ENCODE data around the gene RGS6. TPM values are rescaled to one million over a fixed set of nuclear protein-coding genes. Genes with fewer than 3 reads are reported as not detected.

RGS6 gene
- total RNA-seq, 1 experiment from 2014 or later, result not detected

DNA sequence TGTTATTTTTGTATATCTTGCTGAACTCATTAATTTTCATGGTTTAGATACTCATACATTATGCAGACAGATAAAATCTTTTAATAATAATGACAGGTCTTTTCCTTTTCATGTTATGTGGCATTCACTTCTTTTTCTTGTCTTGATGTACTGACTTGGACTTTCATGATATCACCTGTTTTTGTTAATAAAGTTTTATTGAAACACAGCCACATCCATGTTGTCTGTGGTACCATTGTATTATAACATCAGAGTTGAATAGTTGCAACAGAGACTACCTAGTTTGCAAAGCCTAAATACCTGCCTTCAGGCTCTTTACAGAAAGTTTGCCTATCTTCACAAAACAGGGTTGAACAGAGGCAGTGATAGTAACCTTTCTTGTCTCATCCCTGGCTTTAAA, 85.1 kb downstream of the RGS6 start:
- no TSS peak for BruUV-seq (replicated peaks)
- intact Hi-C loops (cut with micrococcal nuclease; ENCODE audit: unreplicated experiment), result no loop called here
- Mint-ChIP-seq H3K4me1 (ENCODE audit: low read depth, unreplicated experiment) (no peaks in the 10 kb centered on the region), H3K36me3 (ENCODE audit: insufficient read depth, unreplicated experiment) (no peaks in the 10 kb centered on the region), H3K27me3 (ENCODE audit: unreplicated experiment) (peaks cover 26% of the 10 kb centered on the region), H3K4me3 (ENCODE audit: low read depth, unreplicated experiment) (no peak overlapping the region), H3K27ac (ENCODE audit: unreplicated experiment) (no peak overlapping the region), H3K9me3 (ENCODE audit: low read depth, unreplicated experiment) (peaks cover 2% of the 10 kb centered on the region)
- CTCF ChIA-PET, result no interaction called here
- no peak for TF ChIP-seq CTCF (IDR thresholded peaks at IDR 0.05; ENCODE audit: unreplicated experiment)
- no peak for DNase-seq

DNA sequence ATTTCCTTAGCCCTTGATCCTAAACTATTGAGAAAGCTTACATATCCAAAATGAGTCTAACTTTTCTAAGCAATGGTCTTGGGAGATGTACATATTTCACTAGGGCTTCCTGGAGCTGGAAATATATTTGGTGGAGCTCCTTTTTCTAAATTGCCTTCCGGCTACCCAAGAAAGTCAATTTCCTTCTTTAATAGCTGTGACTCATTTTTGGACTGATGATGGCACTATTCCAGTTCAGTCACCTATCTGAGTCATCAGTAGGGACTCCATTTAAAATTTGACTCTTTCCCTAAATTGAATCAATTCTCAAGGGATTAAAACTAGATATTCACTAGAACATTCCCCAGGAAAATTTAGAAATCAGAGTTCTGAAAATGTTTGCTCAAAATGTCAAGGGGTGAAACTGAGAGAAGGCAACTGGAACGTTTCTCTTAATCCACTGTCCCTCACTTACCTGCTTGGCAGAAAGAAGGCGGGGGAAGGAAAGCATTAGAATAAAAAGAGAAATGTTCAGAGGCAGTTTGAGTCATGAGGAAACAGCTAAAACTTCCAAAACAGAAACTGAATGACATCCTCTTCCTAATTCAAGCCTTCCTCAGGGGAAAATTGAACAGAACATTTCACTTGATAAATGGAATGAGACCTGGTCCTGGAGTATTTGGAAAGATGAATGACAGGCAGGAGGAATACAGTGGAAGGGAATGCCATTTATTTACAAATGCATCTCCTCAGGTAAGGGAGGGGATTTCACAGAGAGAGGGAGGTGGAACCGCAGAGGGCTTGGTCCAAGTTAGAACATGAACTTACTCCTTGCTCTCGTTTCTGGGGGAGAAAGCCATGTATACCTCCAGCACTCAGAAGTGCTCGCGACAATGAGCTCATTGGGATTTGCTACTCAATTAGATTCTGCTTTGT, 91.2 kb downstream of the RGS6 start:
- Mint-ChIP-seq H3K27me3 (ENCODE audit: unreplicated experiment) (peaks cover 48% of the 10 kb centered on the region), H3K36me3 (ENCODE audit: insufficient read depth, unreplicated experiment) (no peaks in the 10 kb centered on the region), H3K4me3 (ENCODE audit: low read depth, unreplicated experiment) (no peak overlapping the region), H3K27ac (ENCODE audit: unreplicated experiment) (no peak overlapping the region), H3K4me1 (ENCODE audit: low read depth, unreplicated experiment) (peaks cover 9% of the 10 kb centered on the region), H3K9me3 (ENCODE audit: low read depth, unreplicated experiment) (peaks cover 2% of the 10 kb centered on the region)
- CTCF ChIA-PET, result interaction anchor here (0.9 kb wide), 1 partner anchor 269 kb away, joined by 3 read pairs; no protein-coding TSS in a partner anchor
- TF ChIP-seq CTCF (IDR thresholded peaks at IDR 0.05; ENCODE audit: unreplicated experiment), result no peak
- BruUV-seq (replicated peaks), result no TSS peak
- DNase-seq, result no peak
- intact Hi-C loops (cut with micrococcal nuclease; ENCODE audit: unreplicated experiment), result loop anchor here (2.0 to 5.0 kb wide), 2 partner anchors 269 to 397 kb away; no protein-coding TSS in a partner anchor

DNA sequence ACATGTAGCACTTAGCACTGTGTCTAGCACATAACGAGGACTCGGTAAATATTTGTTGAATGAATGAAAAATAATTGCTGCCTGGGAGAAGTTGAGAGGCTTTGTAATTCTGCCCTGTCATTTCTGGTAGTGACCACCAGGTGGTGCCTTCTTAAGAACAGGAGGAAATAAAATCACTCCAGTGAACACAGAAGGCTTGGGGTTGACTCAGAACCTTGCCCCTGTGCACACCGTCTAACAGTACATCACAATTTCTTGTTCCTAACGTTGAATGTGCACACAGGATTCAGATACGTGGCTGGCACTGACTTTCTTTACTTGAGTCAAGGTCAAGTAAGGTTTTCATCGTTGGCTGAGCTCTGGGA, 91.8 kb downstream of the RGS6 start:
- peak; percentile 44 for DNase-seq
- no peak for TF ChIP-seq CTCF (IDR thresholded peaks at IDR 0.05; ENCODE audit: unreplicated experiment)

DNA sequence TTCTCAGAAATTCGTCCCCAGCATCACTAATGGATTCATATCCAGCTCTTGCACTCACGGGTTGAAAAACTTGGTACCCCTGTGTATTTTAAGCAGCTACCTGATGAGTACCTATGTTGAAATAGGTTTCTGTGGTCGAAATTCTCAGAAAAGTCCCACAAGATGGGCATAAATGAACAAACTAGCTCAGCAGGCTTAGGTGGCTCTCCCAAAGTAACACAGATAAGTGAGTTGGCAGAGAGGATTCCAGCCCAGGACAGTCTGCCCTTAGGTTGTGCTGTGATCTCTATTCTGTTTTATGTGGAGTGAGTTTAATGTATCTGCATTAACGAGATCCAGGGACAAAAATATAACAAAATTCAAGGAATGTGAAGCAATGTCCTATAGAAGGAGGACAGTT, 92.3 kb downstream of the RGS6 start:
- Mint-ChIP-seq H3K36me3 (ENCODE audit: insufficient read depth, unreplicated experiment) (no peaks in the 10 kb centered on the region), H3K4me3 (ENCODE audit: low read depth, unreplicated experiment) (no peak overlapping the region), H3K4me1 (ENCODE audit: low read depth, unreplicated experiment) (peaks cover 9% of the 10 kb centered on the region), H3K9me3 (ENCODE audit: low read depth, unreplicated experiment) (peaks cover 2% of the 10 kb centered on the region), H3K27me3 (ENCODE audit: unreplicated experiment) (peaks cover 49% of the 10 kb centered on the region), H3K27ac (ENCODE audit: unreplicated experiment) (no peak overlapping the region)
- no TSS peak for BruUV-seq (replicated peaks)
- intact Hi-C loops (cut with micrococcal nuclease; ENCODE audit: unreplicated experiment), result loop anchor here (2.0 to 5.0 kb wide), 2 partner anchors 268 to 396 kb away; no protein-coding TSS in a partner anchor
- no peak for DNase-seq
- CTCF ChIA-PET, result no interaction called here
- no peak for TF ChIP-seq CTCF (IDR thresholded peaks at IDR 0.05; ENCODE audit: unreplicated experiment)

More for the DNA sequence above, 91.8 kb downstream of the RGS6 start:
- Mint-ChIP-seq H3K36me3 (ENCODE audit: insufficient read depth, unreplicated experiment) (no peaks in the 10 kb centered on the region), H3K4me1 (ENCODE audit: low read depth, unreplicated experiment) (peaks cover 9% of the 10 kb centered on the region), H3K27ac (ENCODE audit: unreplicated experiment) (no peak overlapping the region), H3K9me3 (ENCODE audit: low read depth, unreplicated experiment) (peaks cover 2% of the 10 kb centered on the region), H3K4me3 (ENCODE audit: low read depth, unreplicated experiment) (no peak overlapping the region), H3K27me3 (ENCODE audit: unreplicated experiment) (peaks cover 49% of the 10 kb centered on the region)
- BruUV-seq (replicated peaks), result no TSS peak
- intact Hi-C loops (cut with micrococcal nuclease; ENCODE audit: unreplicated experiment), result loop anchor here (2.0 to 5.0 kb wide), 2 partner anchors 268 to 397 kb away; no protein-coding TSS in a partner anchor
- CTCF ChIA-PET, result interaction anchor here (0.9 kb wide), 1 partner anchor 268 kb away, joined by 3 read pairs; no protein-coding TSS in a partner anchor
